LoVo (cell line): ENCODE results near the gene SLC25A34.

Source experiments
- DNase-seq: peaks from one replicate; pipeline ENCODE4 v3.0.0-alpha.2; 2016; ENCODE audit warnings: low spot score

SLC25A34 gene

GRCh38 chr1:15753776-15754175 is 17.7 kb downstream of the SLC25A34 start:
- no peak for DNase-seq

- no peak for DNase-seq
Measured at GRCh38 chr1:15755021-15755645, 19.1 kb downstream of the SLC25A34 start.

GRCh38 chr1:15755646-15756040 is 19.6 kb downstream of the SLC25A34 start:
- no peak for DNase-seq

- peak; percentile 72 for DNase-seq
Measured at GRCh38 chr1:15756143-15757015, 20.3 kb downstream of the SLC25A34 start.

GRCh38 chr1:15757016-15757543 is 21.0 kb downstream of the SLC25A34 start:
- no peak for DNase-seq

- no peak for DNase-seq
Measured at GRCh38 chr1:15757575-15758342, 21.7 kb downstream of the SLC25A34 start.

- no peak for DNase-seq
Measured at GRCh38 chr1:15758343-15758931, 22.4 kb downstream of the SLC25A34 start, which contains the start of gene FBLIM1. FBLIM1 (plus strand) TSS chr1:15758795; CDS start chr1:15764984, 6,189 bp downstream.

GRCh38 chr1:15758953-15759661 is 23.0 kb downstream of the SLC25A34 start:
- DNase-seq = no peak

GRCh38 chr1:15760520-15761211 is 24.6 kb downstream of the SLC25A34 start:
- no peak for DNase-seq

- DNase-seq = no peak
Measured at GRCh38 chr1:15761366-15762128, 25.5 kb downstream of the SLC25A34 start.

GRCh38 chr1:15762546-15762945 is 26.5 kb downstream of the SLC25A34 start:
- DNase-seq = no peak

GRCh38 chr1:15764269-15764764 is 28.3 kb downstream of the SLC25A34 start:
- DNase-seq = peak; percentile 28

- DNase-seq = no peak
Measured at GRCh38 chr1:15764890-15765289, 28.8 kb downstream of the SLC25A34 start.

- DNase-seq = no peak
Measured at GRCh38 chr1:15765495-15766194, 29.6 kb downstream of the SLC25A34 start.

- DNase-seq = no peak
Measured at GRCh38 chr1:15767941-15768340, 31.9 kb downstream of the SLC25A34 start.

GRCh38 chr1:15768388-15768787 is 32.3 kb downstream of the SLC25A34 start:
- DNase-seq = no peak

- no peak for DNase-seq
Measured at GRCh38 chr1:15770313-15770962, 34.4 kb downstream of the SLC25A34 start.

- no peak for DNase-seq
Measured at GRCh38 chr1:15771836-15772515, 35.9 kb downstream of the SLC25A34 start.
